Stimulated activated CD4-positive, alpha-beta T cell treated with anti-CD3 and anti-CD28 coated beads, TNF-alpha, amount 100 ng/mL, for 1 hour (primary cell): ENCODE measurements around the gene PAGE4.
A peak's percentile ranks its signal among the peaks of the same experiment; 100 is the strongest.

Experiments
- DNase-seq, 3 donors: peaks; one replicate each; pipeline ENCODE4 v3.0.0-alpha.2; 2020; ENCODE audit warnings: low read depth in 3 of 3, low spot score in 1 of 3

The PAGE4 gene

GRCh38 chrX:49829016-49829415 is at the start of gene PAGE4:
Gene PAGE4 (plus strand): TSS chrX:49829303. CDS start chrX:49830429, 1,126 bp downstream.
- no peak for DNase-seq

GRCh38 chrX:49784747-49785280 is 44.3 kb upstream of the PAGE4 start:
- DNase-seq = no peak

DNA sequence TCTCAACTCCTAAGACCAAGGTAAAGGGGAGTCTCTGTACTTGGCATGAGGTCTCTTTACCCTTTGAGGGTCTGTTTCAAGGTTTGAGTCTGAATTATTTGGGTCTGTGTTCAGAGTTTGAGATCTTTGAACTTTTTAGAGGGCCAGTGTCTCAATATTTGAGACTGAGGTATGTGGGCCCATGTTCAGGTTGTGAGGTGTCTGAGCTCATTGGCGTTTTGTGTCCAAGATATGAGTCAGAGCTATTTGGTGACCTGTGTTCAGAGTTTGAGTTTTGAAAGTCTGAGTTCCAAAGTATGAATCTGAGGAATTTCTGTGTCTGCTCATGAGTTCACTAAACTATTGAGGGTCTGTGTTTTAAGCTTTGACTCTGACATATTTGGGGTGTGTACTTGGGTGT is 36.7 kb upstream of the PAGE4 start:
- no peak for DNase-seq

DNA sequence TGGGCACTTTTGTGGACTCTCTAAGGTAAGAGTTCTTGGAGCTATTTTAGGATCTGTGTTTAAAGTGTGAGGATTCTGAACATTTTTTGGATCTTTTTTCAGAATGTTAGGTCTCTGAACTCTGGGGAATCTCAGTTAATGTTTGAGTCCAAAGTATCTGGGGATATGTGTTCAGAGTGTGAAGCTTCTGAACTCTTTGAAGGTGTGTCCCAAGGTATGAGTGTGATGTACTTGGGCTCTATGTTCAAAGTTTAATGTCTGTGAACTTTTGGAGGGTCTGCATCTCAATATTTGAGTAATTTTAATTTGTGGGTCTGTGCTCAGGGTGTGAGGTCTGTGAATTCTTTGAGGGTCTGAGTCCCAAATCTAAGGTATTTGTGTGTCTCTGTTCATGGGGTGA is 35.4 kb upstream of the PAGE4 start:
- DNase-seq = no peak

DNA sequence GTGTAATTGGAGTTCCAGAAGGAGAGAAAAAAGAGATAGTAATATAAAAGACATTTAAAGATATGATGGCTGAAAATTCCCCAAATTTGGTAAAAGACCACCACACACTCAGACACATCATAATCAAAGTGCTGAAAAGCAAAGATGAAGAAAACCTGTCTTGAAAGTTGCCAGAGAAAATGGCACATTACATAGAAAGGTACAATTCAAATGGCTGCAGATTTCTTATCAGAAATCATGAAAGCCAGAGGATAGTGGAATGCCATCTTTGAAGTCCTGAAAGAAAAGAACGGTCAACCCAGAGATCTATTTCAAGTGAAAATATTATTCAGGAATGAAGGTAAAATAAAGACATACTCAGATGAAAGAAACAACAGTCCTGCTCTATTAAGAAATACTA is 29.3 kb upstream of the PAGE4 start:
- DNase-seq = no peak

- no peak for DNase-seq
Measured at GRCh38 chrX:49809891-49810632, 19.0 kb upstream of the PAGE4 start.

GRCh38 chrX:49812177-49812576 is 16.9 kb upstream of the PAGE4 start:
- DNase-seq = no peak

GRCh38 chrX:49816435-49816834 is 12.7 kb upstream of the PAGE4 start:
- DNase-seq = no peak

GRCh38 chrX:49838374-49838773 is 9.3 kb downstream of the PAGE4 start:
- DNase-seq = no peak

DNA sequence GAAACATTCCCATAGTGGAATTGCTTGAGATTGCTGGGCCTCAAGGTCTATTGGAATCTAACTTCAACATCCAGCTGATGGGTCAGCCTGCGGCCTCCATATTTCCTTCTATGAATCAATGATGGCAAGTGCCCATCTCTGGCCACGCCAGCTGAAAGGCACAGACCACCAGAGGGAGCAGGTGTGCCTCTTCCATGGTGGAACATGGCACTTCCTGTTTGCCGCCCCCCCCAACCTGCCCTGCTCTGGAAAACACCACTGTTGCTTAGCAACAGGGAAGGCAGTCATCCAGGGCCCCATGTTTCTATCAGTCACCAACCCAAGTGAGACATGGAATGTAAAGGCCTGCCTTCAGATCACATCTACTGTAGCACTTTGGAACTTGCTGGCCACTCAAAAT is 11.6 kb downstream of the PAGE4 start:
- DNase-seq = peak in 1 of 3 donors; percentile 8

- DNase-seq = no peak
Measured at GRCh38 chrX:49842621-49843020, 13.5 kb downstream of the PAGE4 start.

DNA sequence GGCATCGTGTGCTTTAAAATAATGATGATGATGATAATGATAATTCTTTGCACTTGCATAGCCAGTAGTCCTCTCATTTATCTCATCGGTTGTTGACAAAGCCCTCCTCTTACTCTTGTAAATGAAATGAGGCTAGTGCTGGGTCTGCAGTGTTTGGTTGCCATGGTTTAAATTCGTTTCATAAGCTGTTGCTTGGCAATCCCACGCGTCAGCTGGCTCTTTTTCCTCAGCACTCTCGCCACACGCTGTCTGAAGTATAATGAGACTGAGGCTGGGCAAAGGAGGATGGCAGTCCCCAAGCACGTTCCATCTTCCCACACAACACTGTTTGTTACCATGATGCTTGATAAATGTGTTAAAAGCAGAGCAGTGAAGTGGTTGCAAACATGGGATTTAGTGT is 15.5 kb downstream of the PAGE4 start:
- DNase-seq = no peak

DNA sequence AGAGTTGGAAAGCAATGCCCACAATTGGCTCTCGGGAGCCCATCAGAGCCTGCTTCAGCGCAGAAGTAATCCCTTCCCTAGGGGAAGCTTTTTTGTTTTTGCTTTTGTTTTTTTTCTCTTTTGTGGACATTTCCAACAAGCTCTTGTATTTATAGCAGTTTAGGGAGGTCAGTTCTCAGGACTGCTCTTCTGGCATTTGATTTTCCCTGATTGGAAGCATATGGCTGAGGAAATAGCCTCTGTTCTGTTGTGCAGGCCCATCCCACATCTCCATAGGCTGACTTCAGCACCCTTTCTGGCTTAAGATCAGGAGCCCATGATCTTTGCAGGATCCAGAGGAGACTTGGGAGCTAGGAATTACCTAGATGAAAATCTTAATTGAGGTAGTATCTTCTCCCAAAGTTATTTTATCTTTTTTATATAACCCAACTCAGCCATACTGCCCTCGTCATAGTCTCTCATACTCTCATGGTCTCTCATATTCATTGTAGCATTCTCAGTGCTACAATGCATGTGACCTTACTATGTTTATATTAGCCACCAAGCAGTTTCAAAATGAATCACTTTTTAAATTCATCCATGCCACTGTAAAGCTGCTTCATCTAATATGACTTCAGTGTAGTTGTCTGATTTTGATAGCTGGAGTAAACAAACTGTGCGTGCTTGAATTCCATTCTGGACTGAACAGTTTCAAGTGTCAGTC is 16.7 kb downstream of the PAGE4 start:
- DNase-seq = no peak

DNA sequence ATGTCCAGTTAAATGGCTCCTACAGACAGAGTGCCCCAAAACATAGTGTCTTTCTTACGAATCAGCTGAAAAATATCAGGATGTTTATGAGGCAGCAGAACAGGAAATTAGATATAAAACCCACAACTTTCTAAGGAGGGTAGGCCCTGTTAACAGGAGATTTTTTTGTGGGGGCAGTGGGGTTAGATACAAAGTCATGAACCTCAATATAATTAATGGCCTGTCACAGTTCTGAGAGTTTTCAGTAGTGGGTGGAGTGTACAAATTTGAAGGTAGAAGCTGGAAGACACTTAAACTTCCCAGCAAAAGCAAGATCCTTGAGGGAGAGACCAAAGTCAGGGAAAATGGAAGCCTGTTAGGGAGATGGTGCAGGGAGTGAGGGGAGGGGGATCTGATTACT is 17.4 kb downstream of the PAGE4 start:
- DNase-seq = no peak

DNA sequence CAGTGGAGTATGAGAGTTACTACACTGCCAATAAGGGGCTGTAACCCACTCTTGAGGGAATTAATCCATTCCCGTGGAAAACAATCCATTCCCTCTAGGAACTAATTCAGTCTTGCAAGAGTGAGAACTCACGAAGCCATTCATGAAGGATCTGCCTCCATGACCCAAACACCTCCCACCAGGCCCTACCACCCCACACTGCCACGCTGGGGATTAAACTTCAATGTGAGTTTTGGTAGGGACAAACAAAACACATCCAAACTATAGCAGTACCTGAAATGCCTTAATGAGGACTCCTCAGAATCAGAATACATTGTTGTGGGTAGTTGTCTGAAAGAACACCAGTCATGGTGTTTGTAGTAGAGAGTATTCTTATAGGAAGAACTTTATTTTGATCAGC is 19.2 kb downstream of the PAGE4 start:
- no peak for DNase-seq

GRCh38 chrX:49850028-49850427 is 20.9 kb downstream of the PAGE4 start:
- DNase-seq = no peak

- DNase-seq = no peak
Measured at GRCh38 chrX:49853661-49854060, 24.6 kb downstream of the PAGE4 start.

DNA sequence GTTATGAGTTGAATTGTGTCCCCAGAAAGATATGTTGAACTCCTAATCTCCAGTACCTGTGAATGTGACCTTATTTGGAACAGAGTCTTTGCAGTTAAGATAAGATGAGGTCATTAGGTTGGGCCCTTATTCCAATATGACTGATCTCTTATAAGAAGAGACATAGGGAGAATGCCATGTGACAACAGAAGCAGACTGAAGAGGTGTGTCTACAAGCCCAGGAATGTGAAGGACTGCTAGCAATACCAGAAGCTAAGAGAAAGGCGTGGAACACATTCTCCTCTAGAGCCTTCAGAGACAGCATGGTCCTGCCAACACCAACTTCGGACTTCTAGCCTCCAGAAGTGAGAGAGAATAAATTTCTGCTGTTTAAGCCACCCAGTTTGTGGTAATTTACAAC is 27.7 kb downstream of the PAGE4 start:
- DNase-seq = no peak

DNA sequence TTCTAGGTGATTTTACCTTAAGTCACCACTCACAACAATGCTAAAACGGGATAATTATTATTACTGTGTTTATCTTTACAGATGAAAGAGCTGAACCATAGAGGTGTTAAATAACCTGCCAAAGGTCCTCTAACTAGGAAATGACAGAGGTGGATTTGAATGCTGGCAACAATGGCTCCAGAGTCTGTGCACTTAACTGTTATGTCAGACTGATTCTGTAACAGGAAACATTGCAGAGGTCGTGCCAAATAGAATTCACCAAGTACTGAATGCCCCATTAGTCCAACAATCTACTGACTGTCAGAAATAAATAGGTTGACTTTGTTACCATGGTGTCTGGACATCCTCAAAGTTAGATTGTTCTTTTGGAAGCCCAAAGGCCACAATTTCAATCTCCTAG is 29.2 kb downstream of the PAGE4 start:
- no peak for DNase-seq

DNA sequence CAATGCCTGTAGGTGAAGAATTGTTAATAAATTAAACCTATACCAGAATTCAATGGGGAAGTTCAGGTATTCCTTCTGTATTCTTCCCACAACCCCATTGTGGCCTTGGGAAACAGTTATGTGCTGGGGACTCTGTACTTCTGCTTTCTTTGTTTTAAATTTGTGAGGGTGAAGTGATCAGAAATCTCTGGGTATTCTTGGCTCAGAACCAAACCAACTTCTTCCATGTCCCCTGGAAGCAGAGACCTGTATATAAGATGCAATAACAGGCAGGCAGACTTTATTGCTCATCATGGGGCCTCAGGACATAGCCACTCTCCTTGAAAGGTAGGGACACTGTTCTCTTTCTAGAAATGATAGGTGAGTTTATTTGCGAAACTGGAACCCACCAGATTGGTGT is 30.4 kb downstream of the PAGE4 start:
- DNase-seq = no peak

GRCh38 chrX:49860867-49861535 is 31.9 kb downstream of the PAGE4 start:
- DNase-seq = no peak

GRCh38 chrX:49862093-49862492 is 33.0 kb downstream of the PAGE4 start:
- DNase-seq = no peak
